WTC11 (cell line): ENCODE results near the gene MRPS21. TPM values are rescaled to one million over a fixed set of nuclear protein-coding genes. Genes with fewer than 3 reads are reported as not detected.
A peak's percentile ranks its signal among the peaks of the same experiment; 100 is the strongest.

Source experiments
- ATAC-seq: fragments of 200-7000 bp; cut with Tn5 transposase; 2 replicates; pipeline ENCODE4 v1.10.0; 2021; ENCODE audit warnings: mild to moderate bottlenecking, moderate library complexity
- CTCF ChIA-PET: fragments of 300-600 bp; sonication (Branson Sonifier 250); formaldehyde crosslinking; loops from one replicate; lab custom pipeline; 2021; ENCODE audit warnings: antibody characterized with exemption; lab: Charles Lee
- POLR2A ChIA-PET: fragments of 350-600 bp; sonication (Branson Sonifier 250); formaldehyde crosslinking; loops from one replicate; lab custom pipeline; 2021; ENCODE audit warnings: antibody characterized with exemption; lab: Charles Lee
- DNase-seq: peaks from one replicate; pipeline ENCODE4 v3.0.0; 2021; ENCODE audit warnings: low spot score
- H3K27ac Mint-ChIP-seq: 2 replicates; pipeline ENCODE4 v1.8.0; 2021; ENCODE audit warnings: mixed read lengths
- H3K27me3 Mint-ChIP-seq: 2 replicates; pipeline ENCODE4 v1.8.0; 2021; ENCODE audit warnings: low read depth, mild to moderate bottlenecking, moderate library complexity, mixed read lengths
- H3K36me3 Mint-ChIP-seq: 2 replicates; pipeline ENCODE4 v1.8.0; 2021; ENCODE audit warnings: mixed read lengths
- H3K4me1 Mint-ChIP-seq: 2 replicates; pipeline ENCODE4 v1.8.0; 2022; ENCODE audit warnings: mixed read lengths
- H3K4me3 Mint-ChIP-seq: 2 replicates; pipeline ENCODE4 v1.8.0; 2021; ENCODE audit warnings: mild to moderate bottlenecking, moderate library complexity, mixed read lengths
- H3K9me3 Mint-ChIP-seq: 2 replicates; pipeline ENCODE4 v1.8.0; 2021; ENCODE audit warnings: mixed read lengths
- ATF3 ChIP-seq: sonication (generic); formaldehyde crosslinking; conservative IDR thresholded peaks from 2 replicates; pipeline ENCODE4 v1.8.1; 2022; ENCODE audit warnings: mild to moderate bottlenecking, missing genetic modification reagents
- CTCF ChIP-seq: fragments of 200-600 bp; IDR thresholded peaks from 2 replicates; pipeline ENCODE4 v1.8.0; 2022; ENCODE audit warnings: antibody characterized with exemption
- E2F1 ChIP-seq: sonication (generic); formaldehyde crosslinking; IDR thresholded peaks from 2 replicates; pipeline ENCODE4 v1.8.0; 2022; ENCODE audit warnings: mild to moderate bottlenecking, missing genetic modification reagents
- ESRRA ChIP-seq: sonication (generic); formaldehyde crosslinking; IDR thresholded peaks from 2 replicates; pipeline ENCODE4 v1.8.1; 2022; ENCODE audit warnings: mild to moderate bottlenecking, missing genetic modification reagents, borderline replicate concordance
- FOXJ3 ChIP-seq: sonication (generic); formaldehyde crosslinking; IDR thresholded peaks from 2 replicates; pipeline ENCODE4 v1.9.0; 2021; ENCODE audit warnings: missing genetic modification reagents, mild to moderate bottlenecking, borderline replicate concordance
- FOXP1 ChIP-seq: sonication (generic); formaldehyde crosslinking; IDR thresholded peaks from 2 replicates; pipeline ENCODE4 v1.8.0; 2022; ENCODE audit warnings: missing genetic modification reagents, mild to moderate bottlenecking, moderate library complexity, borderline replicate concordance
- ZNF263 ChIP-seq: sonication (generic); formaldehyde crosslinking; IDR thresholded peaks from 2 replicates; pipeline ENCODE4 v1.8.1; 2022; ENCODE audit warnings: low read depth, mild to moderate bottlenecking, moderate library complexity, missing genetic modification reagents
- ZNF317 ChIP-seq: sonication (generic); formaldehyde crosslinking; IDR thresholded peaks from 2 replicates; pipeline ENCODE4 v1.8.1; 2023; ENCODE audit warnings: low read depth, mild to moderate bottlenecking, moderate library complexity, missing genetic modification reagents, borderline replicate concordance
- ZNF423 ChIP-seq: fragments of 250-450 bp; sonication (Bioruptor Pico); IDR thresholded peaks from 2 replicates; pipeline ENCODE4 v2.1.2; 2022; ENCODE audit warnings: mild to moderate bottlenecking, moderate library complexity
- total RNA-seq: library from RNA; stranded (reverse); gene quantifications from 3 replicates; pipeline ENCODE4 v1.2.3, GENCODE V29; 2021
- TF ChIP-seq, protein P1 (sequence below): sonication (generic); formaldehyde crosslinking; IDR thresholded peaks from 2 replicates; pipeline ENCODE4 v1.8.1; 2023; ENCODE audit warnings: mild to moderate bottlenecking, missing genetic modification reagents
- TF ChIP-seq, protein P2 (sequence below): fragments of 250-450 bp; sonication (Bioruptor Pico); IDR thresholded peaks from 2 replicates; pipeline ENCODE4 v1.9.0; 2021; ENCODE audit warnings: mild to moderate bottlenecking
- TF ChIP-seq, protein P3 (sequence below): fragments of 250-450 bp; sonication (Bioruptor Pico); IDR thresholded peaks from 2 replicates; pipeline ENCODE4 v1.9.0; 2021; ENCODE audit warnings: mild to moderate bottlenecking, borderline replicate concordance
- TF ChIP-seq, protein P4 (sequence below): sonication (generic); formaldehyde crosslinking; IDR thresholded peaks from 2 replicates; pipeline ENCODE4 v1.8.0; 2022; ENCODE audit warnings: mild to moderate bottlenecking, missing genetic modification reagents
- TF ChIP-seq, protein P5 (sequence below): sonication (generic); formaldehyde crosslinking; IDR thresholded peaks from 2 replicates; pipeline ENCODE4 v1.8.1; 2023; ENCODE audit warnings: mild to moderate bottlenecking, missing genetic modification reagents, moderate library complexity
- TF ChIP-seq, protein P6 (sequence below): sonication (generic); formaldehyde crosslinking; IDR thresholded peaks from 2 replicates; pipeline ENCODE4 v1.8.1; 2022; ENCODE audit warnings: mild to moderate bottlenecking, moderate library complexity, missing genetic modification reagents

The MRPS21 gene
- total RNA-seq, 1 experiment from 2014 or later: 105 TPM

DNA sequence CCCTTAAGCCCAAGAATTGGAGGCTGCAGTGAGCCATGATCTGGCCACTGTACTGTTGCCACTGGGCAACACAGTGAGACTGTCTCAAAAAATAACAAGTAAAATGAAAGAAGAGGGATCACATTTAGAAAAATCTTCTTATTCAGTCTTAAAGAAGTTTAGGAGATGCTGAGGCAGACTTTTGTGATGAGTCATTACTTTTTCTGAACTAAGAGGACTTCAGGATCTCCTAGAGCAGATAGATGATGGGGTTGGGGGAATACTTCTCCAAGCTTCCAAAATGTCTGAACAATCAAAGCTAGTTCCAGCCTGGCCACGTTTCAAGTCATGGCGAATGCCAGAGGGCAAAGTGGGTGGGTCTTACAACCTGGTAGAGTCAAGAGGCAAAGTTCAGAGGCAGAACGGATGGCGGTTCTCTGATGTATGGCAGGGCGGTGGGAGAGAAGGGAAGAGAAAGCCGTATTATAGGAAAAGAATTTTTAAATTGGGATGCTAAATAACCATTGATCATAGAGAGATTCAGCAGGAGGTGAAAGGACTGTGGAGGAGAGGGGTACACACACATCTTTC lies 13.4 kb upstream of the MRPS21 start (continued):
- TF ChIP-seq, protein P1, sequence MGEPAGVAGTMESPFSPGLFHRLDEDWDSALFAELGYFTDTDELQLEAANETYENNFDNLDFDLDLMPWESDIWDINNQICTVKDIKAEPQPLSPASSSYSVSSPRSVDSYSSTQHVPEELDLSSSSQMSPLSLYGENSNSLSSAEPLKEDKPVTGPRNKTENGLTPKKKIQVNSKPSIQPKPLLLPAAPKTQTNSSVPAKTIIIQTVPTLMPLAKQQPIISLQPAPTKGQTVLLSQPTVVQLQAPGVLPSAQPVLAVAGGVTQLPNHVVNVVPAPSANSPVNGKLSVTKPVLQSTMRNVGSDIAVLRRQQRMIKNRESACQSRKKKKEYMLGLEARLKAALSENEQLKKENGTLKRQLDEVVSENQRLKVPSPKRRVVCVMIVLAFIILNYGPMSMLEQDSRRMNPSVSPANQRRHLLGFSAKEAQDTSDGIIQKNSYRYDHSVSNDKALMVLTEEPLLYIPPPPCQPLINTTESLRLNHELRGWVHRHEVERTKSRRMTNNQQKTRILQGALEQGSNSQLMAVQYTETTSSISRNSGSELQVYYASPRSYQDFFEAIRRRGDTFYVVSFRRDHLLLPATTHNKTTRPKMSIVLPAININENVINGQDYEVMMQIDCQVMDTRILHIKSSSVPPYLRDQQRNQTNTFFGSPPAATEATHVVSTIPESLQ: no peak
- TF ChIP-seq ATF3 (CRISPR knock-in tag): no peak

DNA sequence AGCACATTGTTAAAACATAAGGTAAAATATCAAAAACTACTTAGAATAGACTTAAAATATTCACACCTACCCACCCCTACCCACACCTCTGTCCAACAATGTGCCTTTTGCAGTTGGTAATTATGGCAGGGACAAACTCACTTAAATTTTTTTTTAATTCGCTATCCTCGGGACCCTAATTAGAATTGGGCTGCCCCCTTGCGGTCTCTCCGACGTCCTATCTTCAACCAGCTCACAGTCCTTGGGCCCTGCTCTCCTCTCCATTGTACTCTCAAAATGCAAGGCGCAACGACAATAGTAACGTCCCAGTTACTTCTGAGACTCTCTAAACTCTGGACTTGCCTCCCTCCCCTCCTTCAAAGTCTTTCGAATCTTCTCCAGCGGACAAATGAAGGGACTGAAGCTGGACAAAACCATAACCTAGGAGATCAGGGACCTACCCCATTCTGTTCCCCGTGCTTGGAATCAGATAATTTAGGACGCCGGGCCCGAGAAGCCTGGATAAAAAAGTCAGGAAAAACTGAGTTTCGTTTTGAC lies 12.4 kb upstream of the MRPS21 start:
- CTCF ChIA-PET: interaction anchor here (0.8 to 7.6 kb wide), 10 partner anchors 8 to 82 kb away, joined by 3 to 123 read pairs (median 7); partner anchors contain the start of genes APH1A, C1orf54, CA14 and PRPF3
- ATAC-seq: peak; percentile 50
- Mint-ChIP-seq H3K27ac (peak overlapping the region; percentile 99), H3K4me3 (peak overlapping the region; percentile 91), H3K4me1 (peaks cover 22% of the 10 kb centered on the region), H3K27me3 (peaks cover 36% of the 10 kb centered on the region), H3K36me3 (peaks cover 15% of the 10 kb centered on the region), H3K9me3 (no peaks in the 10 kb centered on the region)
- DNase-seq: peak; percentile 73
- POLR2A ChIA-PET: interaction anchor here (0.5 to 3.2 kb wide), 7 partner anchors 9 to 331 kb away, joined by 3 to 23 read pairs (median 8); partner anchors contain the start of genes APH1A, C1orf54, CA14 and RPRD2
- TF ChIP-seq CTCF: peak; percentile 59
- no peak for TF ChIP-seq ZNF317 (CRISPR knock-in tag)

DNA sequence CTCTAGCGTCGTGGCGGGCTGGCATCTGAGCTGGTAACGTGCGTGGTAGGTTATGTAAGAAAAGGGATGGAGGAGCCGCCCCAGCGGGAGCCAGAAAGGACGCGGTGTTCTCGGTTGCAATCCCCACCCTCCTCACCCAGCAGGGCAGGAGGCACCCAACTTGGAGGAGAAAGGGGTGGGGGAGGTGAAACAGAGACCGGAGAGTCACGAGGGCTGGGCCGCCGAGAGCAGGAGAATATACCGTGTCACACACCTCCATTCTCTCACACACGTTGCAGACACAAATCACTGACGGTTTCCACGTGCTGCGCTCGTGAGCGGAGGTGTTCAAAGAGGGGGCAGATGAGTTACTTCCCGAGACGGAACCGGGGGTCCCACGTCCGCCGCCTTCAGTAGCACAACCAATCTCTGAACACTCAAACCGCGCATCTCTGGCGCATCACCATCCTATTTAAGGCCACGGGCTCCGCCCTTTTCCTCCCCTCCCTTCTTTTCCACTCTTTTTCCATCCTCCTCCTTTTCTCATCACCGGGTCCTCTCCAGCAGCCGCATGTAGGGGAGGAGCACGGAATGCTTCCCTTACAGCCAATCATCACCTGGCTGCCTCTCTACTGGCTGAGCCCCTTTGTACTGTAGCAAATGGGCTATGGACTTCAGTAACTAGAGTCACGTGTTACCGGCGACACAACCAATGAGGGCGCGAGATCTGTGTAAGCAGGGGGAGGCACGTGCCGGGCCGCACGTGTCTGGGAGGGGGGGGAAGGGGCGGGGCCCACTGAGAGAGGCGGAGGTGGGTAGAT lies 11.7 kb upstream of the MRPS21 start, which contains the start of gene CIART:
CIART (plus strand) TSS at position 797 of the 800 bp plus-strand sequence. CDS start 714 bp downstream, outside the sequence.
- CTCF ChIA-PET: interaction anchor here (0.8 to 7.6 kb wide), 10 partner anchors 9 to 82 kb away, joined by 3 to 123 read pairs (median 7); partner anchors contain the start of genes APH1A, C1orf54, CA14 and PRPF3
- ATAC-seq (peak; percentile 95), DNase-seq (peak; percentile 92)
- POLR2A ChIA-PET: interaction anchor here (0.5 to 3.2 kb wide), 11 partner anchors 9 to 394 kb away, joined by 4 to 23 read pairs (median 5); partner anchors contain the start of genes APH1A, C1orf54, CA14 and RPRD2
- Mint-ChIP-seq H3K27me3 (peaks cover 36% of the 10 kb centered on the region), H3K4me1 (peaks cover 22% of the 10 kb centered on the region), H3K27ac (peak within 1 kb of the TSS; percentile 99), H3K9me3 (no peaks in the 10 kb centered on the region), H3K4me3 (peak within 1 kb of the TSS; percentile 91), H3K36me3 (peaks cover 18% of the 10 kb centered on the region)
- TF ChIP-seq, protein P2, sequence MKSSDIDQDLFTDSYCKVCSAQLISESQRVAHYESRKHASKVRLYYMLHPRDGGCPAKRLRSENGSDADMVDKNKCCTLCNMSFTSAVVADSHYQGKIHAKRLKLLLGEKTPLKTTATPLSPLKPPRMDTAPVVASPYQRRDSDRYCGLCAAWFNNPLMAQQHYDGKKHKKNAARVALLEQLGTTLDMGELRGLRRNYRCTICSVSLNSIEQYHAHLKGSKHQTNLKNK (CRISPR knock-in tag): no peak
- TF ChIP-seq E2F1 (peak; percentile 14; the same call in 1 of the 2 replicates), FOXP1 (CRISPR knock-in tag) (peak; percentile 63), FOXJ3 (CRISPR knock-in tag) (no peak), ZNF423 (CRISPR knock-in tag) (0 out of 2 replicates have a peak, but pooled peaks have one; percentile 17), ZNF263 (CRISPR knock-in tag) (peak; percentile 66), ESRRA (0 out of 2 replicates have a peak, but pooled peaks have one; percentile 29)
- TF ChIP-seq, protein P3, sequence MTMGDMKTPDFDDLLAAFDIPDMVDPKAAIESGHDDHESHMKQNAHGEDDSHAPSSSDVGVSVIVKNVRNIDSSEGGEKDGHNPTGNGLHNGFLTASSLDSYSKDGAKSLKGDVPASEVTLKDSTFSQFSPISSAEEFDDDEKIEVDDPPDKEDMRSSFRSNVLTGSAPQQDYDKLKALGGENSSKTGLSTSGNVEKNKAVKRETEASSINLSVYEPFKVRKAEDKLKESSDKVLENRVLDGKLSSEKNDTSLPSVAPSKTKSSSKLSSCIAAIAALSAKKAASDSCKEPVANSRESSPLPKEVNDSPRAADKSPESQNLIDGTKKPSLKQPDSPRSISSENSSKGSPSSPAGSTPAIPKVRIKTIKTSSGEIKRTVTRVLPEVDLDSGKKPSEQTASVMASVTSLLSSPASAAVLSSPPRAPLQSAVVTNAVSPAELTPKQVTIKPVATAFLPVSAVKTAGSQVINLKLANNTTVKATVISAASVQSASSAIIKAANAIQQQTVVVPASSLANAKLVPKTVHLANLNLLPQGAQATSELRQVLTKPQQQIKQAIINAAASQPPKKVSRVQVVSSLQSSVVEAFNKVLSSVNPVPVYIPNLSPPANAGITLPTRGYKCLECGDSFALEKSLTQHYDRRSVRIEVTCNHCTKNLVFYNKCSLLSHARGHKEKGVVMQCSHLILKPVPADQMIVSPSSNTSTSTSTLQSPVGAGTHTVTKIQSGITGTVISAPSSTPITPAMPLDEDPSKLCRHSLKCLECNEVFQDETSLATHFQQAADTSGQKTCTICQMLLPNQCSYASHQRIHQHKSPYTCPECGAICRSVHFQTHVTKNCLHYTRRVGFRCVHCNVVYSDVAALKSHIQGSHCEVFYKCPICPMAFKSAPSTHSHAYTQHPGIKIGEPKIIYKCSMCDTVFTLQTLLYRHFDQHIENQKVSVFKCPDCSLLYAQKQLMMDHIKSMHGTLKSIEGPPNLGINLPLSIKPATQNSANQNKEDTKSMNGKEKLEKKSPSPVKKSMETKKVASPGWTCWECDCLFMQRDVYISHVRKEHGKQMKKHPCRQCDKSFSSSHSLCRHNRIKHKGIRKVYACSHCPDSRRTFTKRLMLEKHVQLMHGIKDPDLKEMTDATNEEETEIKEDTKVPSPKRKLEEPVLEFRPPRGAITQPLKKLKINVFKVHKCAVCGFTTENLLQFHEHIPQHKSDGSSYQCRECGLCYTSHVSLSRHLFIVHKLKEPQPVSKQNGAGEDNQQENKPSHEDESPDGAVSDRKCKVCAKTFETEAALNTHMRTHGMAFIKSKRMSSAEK (CRISPR knock-in tag): no peak
- TF ChIP-seq, protein P4, sequence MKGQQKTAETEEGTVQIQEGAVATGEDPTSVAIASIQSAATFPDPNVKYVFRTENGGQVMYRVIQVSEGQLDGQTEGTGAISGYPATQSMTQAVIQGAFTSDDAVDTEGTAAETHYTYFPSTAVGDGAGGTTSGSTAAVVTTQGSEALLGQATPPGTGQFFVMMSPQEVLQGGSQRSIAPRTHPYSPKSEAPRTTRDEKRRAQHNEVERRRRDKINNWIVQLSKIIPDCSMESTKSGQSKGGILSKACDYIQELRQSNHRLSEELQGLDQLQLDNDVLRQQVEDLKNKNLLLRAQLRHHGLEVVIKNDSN (CRISPR knock-in tag): peak; percentile 86; the same call in 1 of the 2 replicates
- TF ChIP-seq, protein P5, sequence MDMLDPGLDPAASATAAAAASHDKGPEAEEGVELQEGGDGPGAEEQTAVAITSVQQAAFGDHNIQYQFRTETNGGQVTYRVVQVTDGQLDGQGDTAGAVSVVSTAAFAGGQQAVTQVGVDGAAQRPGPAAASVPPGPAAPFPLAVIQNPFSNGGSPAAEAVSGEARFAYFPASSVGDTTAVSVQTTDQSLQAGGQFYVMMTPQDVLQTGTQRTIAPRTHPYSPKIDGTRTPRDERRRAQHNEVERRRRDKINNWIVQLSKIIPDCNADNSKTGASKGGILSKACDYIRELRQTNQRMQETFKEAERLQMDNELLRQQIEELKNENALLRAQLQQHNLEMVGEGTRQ (CRISPR knock-in tag): peak; percentile 90
- TF ChIP-seq, protein P6, sequence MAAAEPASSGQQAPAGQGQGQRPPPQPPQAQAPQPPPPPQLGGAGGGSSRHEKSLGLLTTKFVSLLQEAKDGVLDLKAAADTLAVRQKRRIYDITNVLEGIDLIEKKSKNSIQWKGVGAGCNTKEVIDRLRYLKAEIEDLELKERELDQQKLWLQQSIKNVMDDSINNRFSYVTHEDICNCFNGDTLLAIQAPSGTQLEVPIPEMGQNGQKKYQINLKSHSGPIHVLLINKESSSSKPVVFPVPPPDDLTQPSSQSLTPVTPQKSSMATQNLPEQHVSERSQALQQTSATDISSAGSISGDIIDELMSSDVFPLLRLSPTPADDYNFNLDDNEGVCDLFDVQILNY (CRISPR knock-in tag): peak; percentile 44; the same call in 1 of the 2 replicates
